Skeletal muscle tissue (tissue), 4 donors: ENCODE measurements around the gene SLC37A3. TPM values are rescaled to one million over a fixed set of nuclear protein-coding genes. Genes with fewer than 3 reads are reported as not detected.
"Not testable (repeated sequence)": the region's sequence is repeated elsewhere in the genome, so short reads cannot be mapped to it uniquely, and the experiment has no call there.

ENCODE experiments used
- H3K27ac ChIP-seq: one replicate; pipeline ENCODE4 v1.7.0; 2013; ENCODE audit warnings: mild to moderate bottlenecking, low read depth, low read length, inconsistent platforms
- H3K27me3 ChIP-seq, 3 donors: one replicate each; pipeline ENCODE4 v1.7.0; 2013; ENCODE audit warnings: low read length in 3 of 3; ENCODE audit not compliant: control insufficient read depth in 3 of 3, insufficient read depth in 3 of 3
- H3K36me3 ChIP-seq, 3 donors: one replicate each; pipeline ENCODE4 v1.7.0; 2013; ENCODE audit warnings: low read length in 3 of 3; ENCODE audit not compliant: control insufficient read depth in 3 of 3, insufficient read depth in 3 of 3
- H3K4me1 ChIP-seq, 3 donors: one replicate each; pipeline ENCODE4 v1.7.0; 2013; ENCODE audit warnings: low read length in 3 of 3, mild to moderate bottlenecking in 3 of 3; ENCODE audit not compliant: control insufficient read depth in 3 of 3, insufficient read depth in 3 of 3
- H3K4me3 ChIP-seq, 3 donors: one replicate each; pipeline ENCODE4 v1.7.0; 2013; ENCODE audit warnings: low read length in 3 of 3
- H3K9ac ChIP-seq, 3 donors: one replicate each; pipeline ENCODE4 v1.7.0; 2013; ENCODE audit warnings: low read length in 3 of 3, mild to moderate bottlenecking in 3 of 3, moderate library complexity in 2 of 3, low read depth in 1 of 3
- H3K9me3 ChIP-seq, 3 donors: one replicate each; pipeline ENCODE4 v1.7.0; 2013; ENCODE audit warnings: low read length in 3 of 3; ENCODE audit not compliant: control insufficient read depth in 3 of 3
- total RNA-seq: library from RNA; depleted of rRNA; stranded (reverse); fragments of >200 nt; gene quantifications from one replicate; pipeline ENCODE4 v1.2.3, GENCODE V29; 2014
- donor health status: Osteomylitis.

SLC37A3 gene
- total RNA-seq, 1 donor from 2014 or later, result 73.6 TPM

DNA sequence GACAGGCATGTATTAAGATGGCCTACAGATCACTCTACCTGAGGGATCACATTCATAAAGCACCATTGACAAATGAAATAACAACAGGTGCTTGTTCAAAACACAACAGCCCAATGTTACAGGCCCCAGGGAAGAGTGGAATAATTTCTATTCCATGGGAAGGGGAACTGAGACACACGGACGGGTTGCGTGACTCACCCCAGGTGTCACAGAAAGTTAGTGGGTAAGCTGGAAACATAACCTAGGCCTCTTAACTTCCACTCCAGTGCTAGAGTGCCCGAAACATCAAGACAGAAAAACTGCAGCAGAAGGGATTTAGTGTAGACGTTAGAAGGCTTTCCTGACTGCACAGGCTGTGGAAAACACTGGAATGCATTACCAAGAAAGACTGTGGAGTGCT, 48.3 kb downstream of the SLC37A3 start:
- Histone ChIP-seq H3K36me3 (peaks cover 0 to 33% (median 22%) of the 10 kb centered on the region in 3 donors), H3K27me3 (no peaks in the 10 kb centered on the region), H3K9ac (no peak overlapping the region), H3K4me3 (no peak overlapping the region), H3K9me3 (no peaks in the 10 kb centered on the region), H3K27ac (no peak overlapping the region), H3K4me1 (peaks cover 0 to 3% (median 0%) of the 10 kb centered on the region in 3 donors)

DNA sequence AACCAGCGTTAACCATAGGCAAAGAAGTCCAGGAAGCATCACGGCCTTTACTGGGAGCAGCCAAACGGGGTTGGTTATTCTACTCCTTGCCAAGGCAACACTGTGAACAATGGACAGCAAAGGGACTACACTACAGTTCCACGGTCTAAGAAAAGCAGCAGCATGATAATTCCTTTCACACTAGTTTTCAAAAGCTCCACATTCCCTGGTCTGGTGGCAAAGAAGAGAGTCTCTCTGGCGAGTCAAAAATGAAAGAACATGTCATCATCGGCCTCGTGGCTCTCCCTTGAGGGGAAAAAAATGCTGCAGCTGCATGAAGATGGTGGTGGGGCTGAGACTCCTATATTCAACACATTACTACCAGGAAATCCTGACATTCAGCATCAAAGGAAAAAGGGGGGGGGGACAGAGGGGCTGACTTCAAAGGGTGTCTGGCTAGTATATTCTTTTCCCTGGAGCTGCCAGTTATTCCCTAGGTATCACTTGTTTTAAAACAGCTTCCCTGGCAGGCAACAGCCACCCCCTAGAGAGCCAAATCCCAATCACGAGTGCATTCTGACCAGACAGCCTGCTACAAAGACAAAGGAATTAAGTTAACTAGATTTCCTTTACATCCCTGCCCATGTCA, 49.1 kb downstream of the SLC37A3 start:
- H3K27ac ChIP-seq, result peak overlapping the region; percentile 59
- peaks cover 0 to 37% (median 22%) of the 10 kb centered on the region in 3 donors for H3K36me3 ChIP-seq
- H3K4me3 ChIP-seq, result peak overlapping the region in 1 of 3 donors; percentile 17

DNA sequence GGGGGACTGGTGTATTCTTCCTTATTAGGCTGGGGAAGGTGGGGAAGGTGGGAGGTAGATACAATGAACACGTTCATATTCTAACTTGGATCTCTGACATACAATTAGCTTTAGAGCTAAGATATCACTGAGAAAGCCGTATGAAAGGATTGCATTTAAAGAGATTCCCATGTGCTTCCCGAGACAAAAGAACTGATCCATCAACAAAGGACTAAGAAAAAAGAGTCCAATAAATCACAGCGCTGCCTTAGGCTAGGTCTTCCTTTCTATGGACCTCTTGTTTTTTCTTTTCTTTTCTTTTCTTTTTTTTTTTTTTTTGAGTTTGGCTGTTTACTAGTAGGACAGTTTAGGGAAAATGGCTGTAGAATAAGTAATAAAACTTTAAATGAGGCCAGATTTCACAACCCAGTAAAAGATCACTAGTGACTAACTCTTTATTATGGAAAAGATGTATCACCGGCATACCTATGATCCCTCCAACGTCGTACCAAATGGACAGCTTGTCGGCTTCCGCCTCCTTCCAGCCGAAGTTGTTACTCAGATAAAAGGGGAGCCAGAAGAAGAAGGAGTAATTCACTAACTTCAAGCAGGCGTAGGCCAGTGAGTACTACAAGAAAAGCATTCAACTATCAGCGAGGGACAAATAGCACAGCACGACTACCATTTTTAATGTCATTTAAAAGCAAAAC, 50.0 kb downstream of the SLC37A3 start:
- Histone ChIP-seq H3K27me3 (no peaks in the 10 kb centered on the region), H3K4me3 (no peak overlapping the region), H3K4me1 (peaks cover 0 to 3% (median 0%) of the 10 kb centered on the region in 3 donors), H3K36me3 (peaks cover 0 to 34% (median 18%) of the 10 kb centered on the region in 3 donors), H3K27ac (peak overlapping the region; percentile 59), H3K9ac (no peak overlapping the region), H3K9me3 (no peaks in the 10 kb centered on the region)

More for the DNA sequence above, 49.1 kb downstream of the SLC37A3 start:
- Histone ChIP-seq H3K4me1 (peaks cover 0 to 3% (median 0%) of the 10 kb centered on the region in 3 donors), H3K9ac (no peak overlapping the region), H3K27me3 (no peaks in the 10 kb centered on the region), H3K9me3 (no peaks in the 10 kb centered on the region)

DNA sequence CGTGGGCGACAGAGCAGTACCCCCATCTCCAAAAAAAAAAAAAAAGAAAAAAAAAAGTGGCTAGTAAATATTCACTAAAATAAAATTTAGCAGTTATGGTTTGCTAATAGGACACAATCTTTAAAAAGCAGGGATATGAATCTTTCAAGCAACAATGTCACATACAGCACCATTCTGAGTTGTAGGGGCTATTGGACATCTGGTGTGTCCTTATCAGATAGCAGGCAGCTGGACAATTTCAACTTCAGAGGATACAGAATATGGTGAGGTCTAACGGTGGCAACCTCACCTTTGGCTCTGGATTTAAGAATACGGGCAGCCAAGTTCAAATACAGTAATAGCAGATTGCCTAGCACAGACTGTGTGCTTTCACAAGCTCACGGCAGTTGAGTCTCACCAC, 51.1 kb downstream of the SLC37A3 start:
- no peaks in the 10 kb centered on the region for H3K9me3 ChIP-seq
- H3K36me3 ChIP-seq, result peaks cover 7 to 38% (median 12%) of the 10 kb centered on the region in 3 donors

DNA sequence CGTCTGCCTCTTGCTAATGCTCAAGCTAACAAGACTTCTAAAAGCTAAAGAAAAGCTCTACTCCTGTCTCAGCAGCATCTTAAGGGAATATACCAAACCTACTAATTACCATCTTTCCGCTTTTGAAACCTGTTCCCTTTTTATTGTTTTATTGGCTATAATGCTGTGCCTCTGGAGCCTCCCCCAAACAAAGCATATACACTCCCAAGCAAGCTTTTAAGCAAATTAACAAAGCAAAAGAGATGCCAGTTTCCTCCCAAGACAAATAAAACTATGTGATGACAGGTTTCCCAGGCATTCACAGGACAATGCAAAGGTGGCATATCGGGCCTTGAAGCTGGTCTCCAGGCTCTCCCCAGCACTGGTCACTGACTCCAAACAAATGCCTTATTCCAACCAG, 52.9 kb downstream of the SLC37A3 start:
- H3K4me1 ChIP-seq, result peaks cover 0 to 3% (median 0%) of the 10 kb centered on the region in 3 donors
- no peak overlapping the region for H3K27ac ChIP-seq
- H3K27me3 ChIP-seq, result no peaks in the 10 kb centered on the region
- H3K36me3 ChIP-seq, result peaks cover 11 to 34% (median 11%) of the 10 kb centered on the region in 3 donors
- no peak overlapping the region for H3K9ac ChIP-seq
- H3K4me3 ChIP-seq, result no peak overlapping the region
- H3K9me3 ChIP-seq, result no peaks in the 10 kb centered on the region

More for the DNA sequence above, 51.1 kb downstream of the SLC37A3 start:
- Histone ChIP-seq H3K4me1 (peaks cover 0 to 3% (median 0%) of the 10 kb centered on the region in 3 donors), H3K4me3 (no peak overlapping the region), H3K9ac (no peak overlapping the region), H3K27ac (no peak overlapping the region), H3K27me3 (no peaks in the 10 kb centered on the region)

DNA sequence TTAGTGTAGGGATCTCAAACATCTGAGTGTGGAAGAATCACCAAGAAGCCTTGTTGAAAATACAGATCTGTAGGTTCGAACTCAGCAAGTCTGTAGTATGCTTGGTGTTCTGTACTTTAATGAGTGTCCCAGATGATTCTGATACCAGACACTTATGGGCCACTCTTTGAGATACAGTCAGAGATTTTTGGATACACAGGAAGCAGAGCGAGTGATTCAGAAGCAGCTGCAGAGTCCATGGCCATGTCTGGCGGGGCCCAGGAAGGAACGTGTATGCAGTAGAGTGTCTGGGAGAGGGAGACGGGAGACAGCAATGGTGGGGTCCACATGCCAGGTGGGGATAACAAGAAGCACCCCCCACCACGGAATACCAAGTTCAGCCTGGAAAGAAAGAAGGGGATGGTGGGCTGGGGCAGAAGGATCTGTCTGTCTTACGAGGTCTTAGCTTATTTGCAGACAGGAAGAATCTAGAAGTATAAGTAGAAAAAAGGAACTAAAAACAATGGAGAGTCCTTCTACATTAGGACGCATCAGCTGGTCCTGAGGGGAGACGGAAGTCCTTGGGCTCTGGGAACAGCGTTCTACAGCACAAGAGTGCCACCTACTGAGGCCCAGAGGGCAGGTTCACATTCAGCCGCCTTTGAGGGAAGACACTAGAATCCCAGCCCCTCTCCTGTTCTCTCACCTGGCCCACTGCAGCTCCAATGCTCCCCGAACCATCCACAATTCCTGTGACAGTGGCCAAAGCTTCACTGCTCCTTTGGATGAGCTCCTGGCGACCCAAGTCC, 55.4 kb downstream of the SLC37A3 start:
- no peak overlapping the region for H3K27ac ChIP-seq
- no peak overlapping the region for H3K4me3 ChIP-seq
- H3K9me3 ChIP-seq, result no peaks in the 10 kb centered on the region
- H3K36me3 ChIP-seq, result peaks cover 8 to 34% (median 11%) of the 10 kb centered on the region in 3 donors
- H3K9ac ChIP-seq, result no peak overlapping the region
- H3K27me3 ChIP-seq, result no peaks in the 10 kb centered on the region
- H3K4me1 ChIP-seq, result no peaks in the 10 kb centered on the region

DNA sequence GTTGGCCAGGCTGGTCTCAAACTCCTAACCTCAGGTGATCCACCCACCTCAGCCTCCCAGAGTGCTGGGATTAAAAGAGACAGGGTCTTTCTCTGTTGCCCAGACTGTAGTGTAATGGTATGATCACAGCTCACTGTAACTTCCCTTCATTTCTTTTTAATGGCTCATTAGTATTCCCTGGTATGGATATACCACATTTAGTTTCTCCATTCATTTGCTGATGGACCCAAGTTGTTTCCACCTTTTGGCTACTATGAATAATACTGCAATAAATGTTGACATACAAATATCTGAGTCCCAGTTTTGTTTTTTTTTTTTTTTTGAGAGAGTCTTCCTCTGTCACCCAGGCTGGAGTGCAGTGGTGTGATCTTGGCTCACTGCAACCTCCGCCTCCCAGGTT, 59.4 kb downstream of the SLC37A3 start:
- not testable (repeated sequence) for H3K9ac ChIP-seq, H3K27ac ChIP-seq, H3K4me3 ChIP-seq, H3K9me3 ChIP-seq, H3K4me1 ChIP-seq, H3K27me3 ChIP-seq
- peaks cover 18 to 32% (median 22%) of the 10 kb centered on the region in 3 donors for H3K36me3 ChIP-seq

DNA sequence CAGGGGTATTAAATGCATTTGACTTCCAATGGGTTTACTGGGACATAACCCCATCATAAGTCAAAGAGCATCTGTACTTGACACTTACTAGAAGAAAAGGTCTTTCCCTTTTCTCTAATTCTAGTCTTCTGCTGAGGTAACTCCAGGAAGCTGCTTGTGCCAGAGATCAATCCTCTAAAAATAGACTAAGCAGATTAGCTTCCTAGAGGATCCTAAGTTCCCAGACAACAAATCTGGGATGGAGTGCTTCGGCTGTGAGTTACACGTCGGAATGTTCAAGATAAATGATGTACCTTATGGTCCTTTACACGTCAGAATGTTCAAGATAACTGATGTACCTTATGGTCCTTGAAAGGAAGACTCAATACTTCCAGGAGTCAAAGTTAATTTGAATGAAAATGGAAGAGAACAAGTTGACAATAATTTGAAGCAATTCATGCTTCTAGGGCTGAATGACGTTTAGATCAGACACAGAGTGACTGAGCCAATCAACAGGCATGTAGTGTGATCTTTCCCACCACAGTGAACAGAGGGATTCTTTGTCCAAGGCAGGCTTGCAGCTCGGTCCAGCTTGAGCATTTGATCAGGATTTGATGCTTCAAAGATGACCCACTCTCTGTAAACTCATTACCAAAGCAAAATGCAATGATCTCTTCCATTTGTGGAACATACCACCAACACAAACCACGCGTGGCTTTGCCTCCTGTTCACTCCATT, 63.8 kb downstream of the SLC37A3 start:
- H3K4me3 ChIP-seq, result no peak overlapping the region
- H3K4me1 ChIP-seq, result peaks cover 0 to 4% (median 0%) of the 10 kb centered on the region in 3 donors
- no peak overlapping the region for H3K27ac ChIP-seq
- no peak overlapping the region for H3K9ac ChIP-seq
- no peaks in the 10 kb centered on the region for H3K27me3 ChIP-seq
- peaks cover 10 to 15% (median 13%) of the 10 kb centered on the region in 3 donors for H3K36me3 ChIP-seq
- no peaks in the 10 kb centered on the region for H3K9me3 ChIP-seq

DNA sequence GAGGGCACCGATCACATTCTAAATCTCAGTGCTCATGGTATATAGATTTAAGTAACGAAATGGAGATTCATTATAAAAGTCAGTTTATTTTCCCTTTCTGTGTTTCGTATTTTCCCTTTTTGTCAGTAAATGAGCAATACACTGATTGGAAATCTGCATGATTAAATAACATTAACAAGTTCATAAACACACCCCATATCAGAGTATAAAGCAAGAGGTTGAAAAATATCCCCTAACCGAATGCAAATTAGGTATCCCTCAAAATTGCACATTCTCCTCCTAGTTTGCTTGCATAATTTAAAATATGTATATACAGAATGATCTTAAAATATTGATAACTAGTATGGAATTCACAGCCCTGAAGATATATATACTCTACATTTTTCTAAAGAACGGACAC, 64.6 kb downstream of the SLC37A3 start:
- no peak overlapping the region for H3K9ac ChIP-seq
- no peak overlapping the region for H3K27ac ChIP-seq
- no peak overlapping the region for H3K4me3 ChIP-seq
- H3K4me1 ChIP-seq, result peaks cover 0 to 4% (median 0%) of the 10 kb centered on the region in 3 donors
- peaks cover 10 to 15% (median 13%) of the 10 kb centered on the region in 3 donors for H3K36me3 ChIP-seq
- no peaks in the 10 kb centered on the region for H3K9me3 ChIP-seq
- no peaks in the 10 kb centered on the region for H3K27me3 ChIP-seq
